OCI-LY3 (cell line): Measurements from ENCODE around the gene TFPI.

Experiments
- EZH2phosphoT487 ChIP-seq: fragments of 200-600 bp; shearing (Covaris generic); IDR thresholded peaks from 2 replicates; pipeline ENCODE4 v1.6.1; 2018; ENCODE audit warnings: antibody characterized with exemption, mixed run types, low read depth
- TF ChIP-seq, protein P1 (sequence below): fragments of 200-600, 300-600 bp; sonication (generic); IDR thresholded peaks from 2 replicates; pipeline ENCODE4 v1.5.1; 2014; ENCODE audit warnings: antibody characterized with exemption, low read length, low read depth

DNA sequence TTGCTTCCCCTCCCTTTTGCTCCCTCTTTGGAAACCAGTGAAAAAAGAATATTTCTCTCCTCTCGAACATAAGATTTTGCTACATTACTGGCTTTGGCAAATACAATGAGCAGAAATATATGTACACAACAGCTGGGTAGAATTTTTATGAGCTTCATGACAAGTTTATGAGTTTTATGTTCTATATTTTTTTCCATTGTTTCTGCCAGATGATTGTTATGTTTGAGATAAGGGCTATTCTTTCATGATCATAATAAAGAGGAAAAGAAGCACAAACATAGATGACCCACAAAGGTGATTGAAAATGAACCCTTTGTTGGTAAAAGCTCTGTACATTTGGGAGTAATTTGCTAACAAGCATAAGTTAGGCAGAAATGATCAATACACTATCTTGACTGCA lies 14.8 kb upstream of the TFPI start:
- TF ChIP-seq, protein P1, sequence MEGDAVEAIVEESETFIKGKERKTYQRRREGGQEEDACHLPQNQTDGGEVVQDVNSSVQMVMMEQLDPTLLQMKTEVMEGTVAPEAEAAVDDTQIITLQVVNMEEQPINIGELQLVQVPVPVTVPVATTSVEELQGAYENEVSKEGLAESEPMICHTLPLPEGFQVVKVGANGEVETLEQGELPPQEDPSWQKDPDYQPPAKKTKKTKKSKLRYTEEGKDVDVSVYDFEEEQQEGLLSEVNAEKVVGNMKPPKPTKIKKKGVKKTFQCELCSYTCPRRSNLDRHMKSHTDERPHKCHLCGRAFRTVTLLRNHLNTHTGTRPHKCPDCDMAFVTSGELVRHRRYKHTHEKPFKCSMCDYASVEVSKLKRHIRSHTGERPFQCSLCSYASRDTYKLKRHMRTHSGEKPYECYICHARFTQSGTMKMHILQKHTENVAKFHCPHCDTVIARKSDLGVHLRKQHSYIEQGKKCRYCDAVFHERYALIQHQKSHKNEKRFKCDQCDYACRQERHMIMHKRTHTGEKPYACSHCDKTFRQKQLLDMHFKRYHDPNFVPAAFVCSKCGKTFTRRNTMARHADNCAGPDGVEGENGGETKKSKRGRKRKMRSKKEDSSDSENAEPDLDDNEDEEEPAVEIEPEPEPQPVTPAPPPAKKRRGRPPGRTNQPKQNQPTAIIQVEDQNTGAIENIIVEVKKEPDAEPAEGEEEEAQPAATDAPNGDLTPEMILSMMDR, result no peak
- TF ChIP-seq EZH2phosphoT487, result no peak
